ENCODE measurements around the gene ZBTB43.
A peak's percentile ranks its signal among the peaks of the same experiment; 100 is the strongest.
"Not testable (repeated sequence)": the region's sequence is repeated elsewhere in the genome, so short reads cannot be mapped to it uniquely, and the experiment has no call there.

The ZBTB43 gene, protein sequence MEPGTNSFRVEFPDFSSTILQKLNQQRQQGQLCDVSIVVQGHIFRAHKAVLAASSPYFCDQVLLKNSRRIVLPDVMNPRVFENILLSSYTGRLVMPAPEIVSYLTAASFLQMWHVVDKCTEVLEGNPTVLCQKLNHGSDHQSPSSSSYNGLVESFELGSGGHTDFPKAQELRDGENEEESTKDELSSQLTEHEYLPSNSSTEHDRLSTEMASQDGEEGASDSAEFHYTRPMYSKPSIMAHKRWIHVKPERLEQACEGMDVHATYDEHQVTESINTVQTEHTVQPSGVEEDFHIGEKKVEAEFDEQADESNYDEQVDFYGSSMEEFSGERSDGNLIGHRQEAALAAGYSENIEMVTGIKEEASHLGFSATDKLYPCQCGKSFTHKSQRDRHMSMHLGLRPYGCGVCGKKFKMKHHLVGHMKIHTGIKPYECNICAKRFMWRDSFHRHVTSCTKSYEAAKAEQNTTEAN

DNA sequence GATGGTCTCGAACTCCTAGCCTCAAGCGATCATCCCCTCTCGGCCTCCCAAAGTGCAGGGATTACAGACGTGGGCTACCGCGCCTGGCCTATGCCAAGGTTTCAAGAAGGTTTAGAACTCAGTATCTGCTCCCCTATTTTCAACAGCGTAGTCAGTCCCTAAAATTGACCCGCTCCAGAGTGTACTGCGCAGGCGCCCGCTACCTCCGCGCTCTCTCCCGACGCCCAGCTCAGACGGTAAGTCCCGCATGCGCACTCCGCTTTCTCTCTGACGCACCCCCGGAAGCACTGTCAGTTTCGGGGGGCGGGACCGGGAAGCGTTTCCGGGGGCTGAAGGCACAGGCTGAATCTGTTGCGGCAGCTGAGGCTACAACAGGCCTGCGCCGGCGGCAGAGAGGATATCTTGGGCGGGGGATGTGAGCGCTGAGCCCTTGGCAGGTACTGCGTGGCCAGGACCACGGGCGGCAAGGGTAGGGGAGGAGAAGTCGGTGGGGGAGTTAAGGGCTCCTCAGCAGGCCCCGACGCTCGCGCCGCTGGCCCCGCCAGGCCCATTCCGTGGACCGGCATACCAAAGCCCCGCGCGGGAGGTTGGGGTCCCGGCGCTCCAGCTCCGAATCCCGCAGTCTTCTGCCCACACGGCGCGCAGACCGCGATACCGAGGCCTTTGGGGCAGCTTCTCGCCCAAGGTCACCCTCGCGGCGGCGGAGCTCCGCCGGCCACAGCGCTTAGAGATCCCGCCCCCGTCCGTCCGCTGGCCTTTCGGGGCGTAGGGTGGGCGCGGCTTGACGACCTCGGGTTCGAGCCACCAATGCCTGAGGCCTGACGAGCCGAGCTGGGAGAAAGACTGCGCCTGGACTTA is at the start of gene ZBTB43:
Gene ZBTB43 (plus strand): TSS at position 345 of the 858 bp plus-strand sequence. CDS start 27,470 bp downstream, outside the sequence.
- DNase-seq (ENCODE audit: low read depth): peak; percentile 81

DNA sequence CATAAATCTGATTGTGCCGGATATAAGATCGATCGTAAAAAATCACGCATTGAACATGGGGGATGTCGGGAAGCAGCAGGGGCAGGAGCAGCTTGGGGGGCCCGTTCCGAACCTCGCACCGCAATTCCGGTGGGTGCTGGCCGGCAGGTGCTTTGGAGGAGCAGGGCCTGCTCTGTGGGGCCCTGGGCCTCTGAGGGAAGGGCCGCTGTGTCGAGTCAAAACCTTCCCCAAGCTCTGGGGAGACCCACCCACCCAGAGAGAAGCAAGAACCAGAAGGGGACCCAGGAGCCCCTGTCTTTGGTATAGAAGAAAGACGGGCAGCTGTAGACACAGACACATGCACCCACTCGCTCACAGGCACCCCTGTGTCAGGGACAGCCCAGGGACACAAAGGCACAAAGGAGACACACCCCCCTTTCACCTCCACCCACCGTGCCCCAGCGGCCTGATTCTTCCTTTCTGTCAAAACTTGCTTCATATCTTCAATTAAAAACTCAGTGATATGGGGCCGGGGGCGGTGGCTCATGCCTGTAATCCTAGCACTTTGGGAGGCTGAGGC is 49.4 kb upstream of the ZBTB43 start:
- DNase-seq (ENCODE audit: low read depth): no peak

DNA sequence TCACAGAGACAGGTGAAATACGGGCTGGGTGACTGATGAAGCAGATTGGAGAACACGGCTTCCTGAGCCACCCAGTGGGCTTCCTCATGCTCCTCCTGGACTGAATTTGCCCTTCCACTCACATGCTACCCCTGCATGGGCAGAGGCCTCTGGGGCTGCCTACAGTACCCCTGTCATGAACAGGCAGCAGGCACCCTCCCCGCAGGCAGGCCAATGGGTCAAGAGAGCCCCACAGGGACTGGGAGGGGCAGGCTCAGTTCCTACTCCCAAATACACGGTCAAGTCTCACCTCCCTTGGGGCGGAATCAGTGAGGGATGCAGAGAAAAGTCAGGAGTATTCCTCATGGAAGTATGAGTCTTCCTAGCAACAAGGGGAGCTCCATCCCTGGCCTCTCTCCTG is 48.6 kb upstream of the ZBTB43 start:
- DNase-seq (ENCODE audit: low read depth): no peak

DNA sequence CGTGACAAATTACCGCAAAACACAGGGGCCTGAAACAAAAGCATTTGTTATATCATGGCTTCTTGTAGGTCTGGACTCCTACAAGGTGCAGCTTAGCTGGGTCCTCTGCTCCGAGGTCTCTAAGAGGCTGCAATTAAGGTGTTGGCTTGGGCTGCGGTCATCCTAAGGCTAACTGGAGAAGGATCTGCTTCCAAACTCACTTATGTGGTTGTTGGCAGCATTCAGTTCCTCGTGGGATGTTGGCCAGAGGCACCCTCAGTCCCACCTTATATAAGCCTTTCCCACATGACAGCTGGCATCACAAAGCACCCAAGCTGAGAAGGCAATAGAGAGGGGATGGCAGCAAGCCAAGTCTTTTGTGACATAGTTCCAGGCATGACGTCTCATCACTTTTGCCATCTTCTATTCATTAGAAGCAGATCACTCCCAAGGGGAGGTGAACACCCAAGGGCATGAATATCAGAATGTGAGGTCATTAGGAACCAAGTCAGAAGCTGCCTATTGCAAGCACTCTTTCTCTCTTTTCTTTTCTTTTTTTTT is 47.9 kb upstream of the ZBTB43 start:
- DNase-seq (ENCODE audit: low read depth): no peak

DNA sequence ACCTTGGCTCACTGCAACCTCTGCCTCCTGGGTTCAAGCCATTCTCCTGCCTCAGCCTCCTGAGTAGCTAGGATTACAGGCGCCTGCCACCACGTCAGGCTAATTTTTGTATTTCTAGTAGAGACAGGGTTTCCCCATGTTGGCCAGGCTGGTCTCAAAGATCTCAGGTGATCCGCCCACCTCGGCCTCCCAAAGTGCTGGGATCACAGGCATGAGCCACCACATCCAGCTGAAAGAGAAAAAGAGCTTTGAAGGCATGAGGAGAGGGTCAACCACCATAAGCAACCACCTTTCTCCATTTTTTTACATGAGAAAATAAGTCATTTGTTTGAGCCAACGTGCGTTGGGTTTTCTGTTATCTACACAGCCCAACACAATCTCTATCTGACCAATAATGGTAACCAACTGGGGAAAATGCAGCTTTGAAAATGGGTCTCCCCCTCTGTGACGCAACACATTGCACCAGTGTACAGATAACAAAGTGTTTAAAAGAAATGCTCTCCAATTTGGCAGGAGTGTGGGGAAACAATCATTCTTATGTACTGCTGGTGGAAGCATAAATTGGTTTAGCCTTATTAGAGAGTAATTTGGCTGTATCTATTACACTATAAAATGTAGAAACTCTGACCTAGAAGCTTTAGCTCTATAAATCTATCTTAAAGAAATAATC is 45.8 kb upstream of the ZBTB43 start:
- DNase-seq (ENCODE audit: low read depth): no peak

DNA sequence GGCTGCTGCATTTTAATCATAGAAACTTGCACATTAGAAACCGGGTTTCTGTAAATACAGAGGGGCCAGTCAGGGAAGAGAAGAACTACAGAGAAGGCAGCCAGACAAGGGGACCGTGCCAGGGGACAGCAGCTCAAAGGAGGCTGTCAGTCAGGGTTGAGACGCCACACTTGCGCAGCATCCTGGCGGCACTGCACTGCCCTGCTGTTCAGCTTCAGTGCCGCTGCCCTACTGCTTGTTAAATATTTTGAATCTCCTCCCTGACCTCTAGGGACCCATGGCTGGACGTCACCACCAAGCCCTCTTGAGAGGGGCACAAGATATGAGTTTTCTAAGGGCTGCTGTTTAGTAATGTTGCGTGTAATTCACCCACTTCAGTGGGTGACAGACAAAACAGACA is 43.6 kb upstream of the ZBTB43 start:
- no peak for DNase-seq (ENCODE audit: low read depth)

DNA sequence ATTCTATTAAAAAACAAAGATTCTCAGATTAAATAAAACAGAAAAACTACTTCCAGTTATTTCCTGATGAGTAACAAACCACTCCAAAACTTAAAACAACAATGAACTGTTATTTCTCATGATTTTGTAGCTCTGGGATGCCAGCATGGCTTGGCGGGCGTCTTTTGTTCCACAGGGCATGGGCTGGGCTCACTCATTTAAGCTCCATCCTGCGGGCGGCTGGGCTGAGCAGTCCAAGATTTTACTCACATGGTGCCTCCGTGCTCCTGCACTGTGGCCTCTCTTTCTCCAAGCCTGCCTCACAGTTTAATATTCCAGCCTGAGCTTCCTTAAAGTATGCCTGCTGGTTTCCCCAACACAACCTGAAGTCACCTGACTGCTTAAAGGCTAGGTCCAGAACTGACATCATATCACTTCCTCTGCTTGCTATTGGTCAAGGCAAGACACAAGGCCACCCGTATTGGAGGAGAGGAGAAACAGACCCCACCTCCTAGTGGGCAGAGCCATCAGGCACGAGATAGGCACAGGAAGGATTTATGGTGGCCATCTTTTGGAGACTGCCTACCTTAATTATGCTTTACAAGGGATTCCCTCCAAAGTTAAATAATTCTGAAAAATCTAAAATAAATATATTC is 41.6 kb upstream of the ZBTB43 start:
- DNase-seq (ENCODE audit: low read depth): no peak

DNA sequence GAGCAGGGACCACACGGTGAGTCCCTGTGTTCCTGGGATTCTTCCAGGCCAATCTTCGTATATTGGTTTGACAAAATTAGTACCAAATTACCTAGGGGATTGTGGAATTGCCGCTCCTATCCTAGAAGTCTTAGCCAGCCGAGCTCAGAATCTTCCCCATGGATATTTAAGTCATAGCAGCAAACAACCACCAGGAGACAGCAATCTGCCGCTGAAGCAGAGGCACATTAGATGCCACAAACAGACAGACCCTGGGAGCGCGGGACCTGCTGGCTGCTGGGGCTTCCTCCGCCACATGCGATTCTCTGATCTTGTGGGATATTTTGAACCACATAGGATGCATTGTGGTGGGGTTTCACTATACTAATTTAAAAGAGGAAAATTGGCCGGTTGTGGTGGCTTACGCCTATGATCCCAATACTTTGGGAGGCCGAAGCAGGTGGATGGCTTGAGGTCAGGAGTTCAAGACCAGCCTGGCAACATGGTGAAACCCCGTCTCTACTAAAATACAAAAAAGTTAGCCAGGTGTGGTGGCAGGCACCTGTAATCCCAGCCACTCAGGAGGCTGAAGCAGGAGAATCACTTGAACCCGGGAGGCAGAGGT is 31.7 kb upstream of the ZBTB43 start:
- DNase-seq (ENCODE audit: low read depth): no peak

DNA sequence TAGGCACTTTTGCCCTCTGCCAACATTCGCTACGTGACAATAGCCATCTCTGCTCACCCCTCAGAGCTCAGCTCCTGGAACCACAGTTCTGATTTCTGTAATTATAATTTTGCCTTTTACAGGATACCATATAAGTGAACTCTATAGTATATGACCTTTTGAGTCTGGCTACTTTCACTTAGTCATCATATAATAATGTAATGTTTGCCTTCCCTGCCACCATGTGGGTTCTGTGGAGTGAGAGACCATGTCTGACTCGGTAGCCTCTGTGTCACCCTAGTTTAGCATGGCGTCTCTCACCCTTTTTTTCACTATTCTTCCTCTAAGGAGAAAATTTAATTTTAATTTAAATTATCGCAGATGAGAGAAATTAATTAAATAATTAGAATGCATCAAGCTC is 28.9 kb upstream of the ZBTB43 start:
- no peak for DNase-seq (ENCODE audit: low read depth)

DNA sequence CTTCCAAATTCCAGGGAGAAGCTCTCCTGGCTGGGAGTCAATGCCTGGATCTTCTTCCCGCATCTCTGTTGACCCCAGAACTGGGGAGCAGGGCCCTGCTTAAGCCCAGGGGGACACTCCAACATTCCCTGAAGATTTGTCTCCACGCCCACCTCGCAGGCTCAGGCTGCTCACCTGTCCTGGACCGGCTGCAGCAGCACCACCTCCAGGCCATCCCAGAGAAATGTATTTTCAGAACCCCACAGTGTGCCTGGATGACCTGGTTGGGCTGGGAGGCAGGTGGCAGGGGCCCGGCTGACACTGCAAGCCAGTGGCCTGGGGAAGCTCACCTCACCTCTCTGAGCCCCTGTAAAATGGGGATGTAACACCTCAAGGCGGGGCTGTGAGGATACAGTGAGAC is 27.1 kb upstream of the ZBTB43 start:
- no peak for DNase-seq (ENCODE audit: low read depth)

DNA sequence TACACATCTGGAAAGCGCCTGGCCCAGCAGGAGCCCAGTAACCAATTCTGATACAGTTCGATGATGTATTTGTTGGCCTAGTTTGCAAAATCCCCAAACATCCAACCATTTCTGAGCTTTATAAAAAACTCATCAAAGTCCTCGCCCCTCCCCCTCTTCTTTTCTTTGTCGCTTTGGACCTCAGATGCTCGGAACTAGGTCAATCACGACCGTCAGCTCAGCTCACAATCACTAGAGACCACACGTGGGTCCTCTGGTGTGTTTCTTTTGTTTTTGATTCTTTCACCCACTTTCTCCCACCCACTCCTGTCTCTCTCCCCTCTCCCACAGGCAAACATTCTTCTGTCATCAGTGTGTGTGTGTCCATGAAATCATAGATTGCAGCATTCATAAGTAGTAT is 26.7 kb upstream of the ZBTB43 start:
- no peak for DNase-seq (ENCODE audit: low read depth)

DNA sequence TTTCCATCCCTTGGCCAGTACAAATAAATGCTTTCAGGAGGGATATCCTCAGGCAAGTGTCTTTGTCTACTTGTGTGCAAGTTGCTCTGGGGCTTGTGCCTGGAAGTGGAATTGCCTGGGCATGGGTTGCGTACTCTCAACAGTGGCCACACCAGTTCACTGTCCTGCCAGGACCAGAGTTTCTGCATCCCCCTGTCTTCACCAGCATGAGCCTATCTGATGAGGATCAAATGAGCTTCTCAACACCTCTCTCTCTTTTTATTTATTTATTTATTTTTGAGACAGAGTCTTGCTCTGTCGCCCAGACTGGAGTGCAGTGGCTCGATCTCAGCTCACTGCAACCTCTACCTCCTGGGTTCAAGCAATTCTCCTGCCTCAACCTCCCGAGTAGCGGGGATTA is 26.1 kb upstream of the ZBTB43 start:
- DNase-seq (ENCODE audit: low read depth): not testable (repeated sequence)

DNA sequence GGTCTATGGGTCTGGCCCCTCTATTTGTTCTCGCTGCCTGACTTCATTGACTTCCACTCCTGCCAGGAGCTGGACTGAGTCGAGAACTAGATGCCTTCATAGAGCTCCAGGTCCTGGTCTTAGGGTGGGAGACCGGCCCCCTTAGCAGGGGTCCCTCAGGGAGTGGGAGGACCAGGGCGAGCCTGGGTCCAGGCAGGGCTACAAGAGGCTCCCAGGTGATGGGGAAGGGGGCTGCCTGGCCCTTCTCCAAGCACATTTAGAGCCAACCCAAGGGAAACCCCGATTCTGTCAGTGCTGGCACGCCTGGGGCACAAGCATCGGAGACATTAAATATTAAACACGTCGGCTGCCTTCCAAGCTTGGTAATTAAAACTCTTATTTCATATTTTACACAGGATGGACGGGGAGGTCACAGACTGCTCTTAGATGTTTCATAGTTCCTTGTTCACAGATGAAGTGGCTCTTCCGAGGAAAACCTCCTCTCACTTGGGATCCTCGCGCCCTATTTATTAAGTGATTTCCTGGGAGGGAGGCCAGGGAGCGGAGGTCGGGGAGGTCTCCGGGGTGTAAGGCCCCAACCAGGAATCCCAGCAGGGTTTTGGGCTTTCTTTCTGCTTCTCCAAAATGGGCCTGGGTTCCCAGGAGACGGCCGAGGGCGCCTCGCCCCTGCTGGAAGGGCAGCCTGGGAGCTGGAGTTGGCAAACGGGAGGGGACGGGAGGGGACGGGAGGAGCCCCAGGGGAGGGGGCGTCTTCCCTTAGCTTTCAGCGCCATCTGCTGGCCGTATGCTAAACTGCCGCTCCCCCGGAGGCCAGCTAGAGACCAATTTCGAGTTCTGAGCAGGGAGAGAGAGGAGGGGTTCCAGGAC is 23.4 kb upstream of the ZBTB43 start:
- DNase-seq (ENCODE audit: low read depth): no peak

DNA sequence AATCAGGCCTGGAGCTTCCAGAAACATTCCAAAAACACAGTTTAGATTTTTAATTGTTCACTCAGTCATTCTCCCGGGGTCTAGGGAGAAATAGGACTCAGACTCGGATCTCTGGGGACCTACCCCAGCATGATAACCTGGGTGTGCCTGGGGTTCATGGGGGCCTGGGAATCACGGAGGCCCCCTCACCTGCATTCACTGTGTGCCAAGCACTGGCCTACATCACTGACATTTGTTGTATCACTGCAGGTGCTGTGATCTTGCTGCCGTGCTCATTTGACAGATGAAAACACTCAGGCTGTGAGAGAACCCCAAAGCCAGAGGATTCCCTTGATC is 22.8 kb upstream of the ZBTB43 start:
- no peak for DNase-seq (ENCODE audit: low read depth)

DNA sequence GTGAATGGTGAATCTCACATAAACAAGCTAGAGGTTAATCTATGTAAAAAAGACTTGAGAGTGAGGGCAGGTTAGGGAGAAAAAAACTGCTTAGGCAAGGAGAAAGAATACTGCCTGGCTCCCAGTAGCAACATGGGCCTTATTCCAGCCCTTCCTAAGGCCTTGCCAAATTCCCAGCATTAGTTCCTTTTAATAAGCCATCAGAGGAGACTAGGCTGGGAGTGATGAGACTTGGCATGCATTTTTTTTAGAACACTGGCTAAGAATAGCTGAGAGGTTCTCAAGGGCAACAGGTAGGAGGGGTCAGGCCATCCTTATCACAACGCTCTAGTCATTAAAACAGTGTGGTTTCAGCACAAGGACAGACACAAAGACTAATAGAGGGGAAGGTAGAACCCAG is 20.9 kb upstream of the ZBTB43 start:
- DNase-seq (ENCODE audit: low read depth): no peak

DNA sequence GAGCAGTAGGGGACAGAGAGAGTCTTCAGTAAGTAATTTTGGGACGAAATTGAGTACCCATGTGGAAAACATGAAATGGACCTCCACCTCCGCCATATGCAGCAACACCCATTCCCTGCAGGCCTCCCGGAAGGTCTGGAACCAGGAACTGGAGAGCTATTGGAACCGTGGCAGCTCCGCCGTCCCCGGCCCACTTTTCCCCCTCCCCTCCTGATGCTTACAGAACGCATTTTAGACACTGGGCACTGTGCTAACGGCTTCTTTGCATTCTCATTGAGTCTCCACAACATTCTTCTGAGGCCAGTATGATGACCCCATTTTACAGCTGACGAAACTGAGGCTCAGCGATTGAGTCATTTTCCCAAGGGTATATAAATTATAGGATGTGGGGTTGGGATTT is 20.4 kb upstream of the ZBTB43 start:
- DNase-seq (ENCODE audit: low read depth): no peak

DNA sequence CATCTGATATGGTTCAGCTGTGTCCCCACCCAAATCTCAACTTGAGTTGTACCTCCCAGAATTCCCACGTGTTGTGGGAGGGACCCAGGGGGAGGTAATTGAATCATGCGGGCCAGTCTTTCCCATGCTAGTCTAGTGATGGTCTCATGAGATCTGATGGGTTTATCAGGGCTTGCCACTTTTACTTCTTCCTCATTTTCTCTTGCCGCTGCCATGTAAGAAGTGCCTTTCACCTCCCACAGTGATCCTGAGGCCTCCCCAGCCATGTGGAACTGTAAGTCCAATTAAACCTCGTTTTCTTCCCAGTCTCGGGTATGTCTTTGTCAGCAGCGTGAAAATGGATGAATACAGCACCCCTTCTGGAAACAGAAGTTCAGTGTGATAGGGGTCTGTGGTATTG is 20.0 kb upstream of the ZBTB43 start:
- not testable (repeated sequence) for DNase-seq (ENCODE audit: low read depth)

DNA sequence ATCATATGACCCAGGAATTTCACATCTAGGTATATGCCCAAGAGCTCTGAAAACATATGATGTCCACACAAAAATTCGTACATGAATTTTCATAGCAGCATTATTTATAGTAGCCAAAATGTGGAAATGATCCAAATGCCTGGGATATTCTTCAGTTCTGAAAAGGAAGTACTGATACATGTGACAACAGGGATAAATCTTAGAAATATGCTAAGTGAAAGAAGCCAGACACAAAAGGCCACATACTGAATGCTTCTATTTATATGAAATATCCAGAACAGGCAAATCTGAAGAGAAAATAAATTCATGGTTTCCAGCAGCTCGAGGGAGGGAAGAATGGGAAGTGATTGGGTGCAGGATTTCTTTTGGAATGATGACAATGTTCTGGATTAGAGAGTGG is 16.8 kb upstream of the ZBTB43 start:
- DNase-seq (ENCODE audit: low read depth): no peak

DNA sequence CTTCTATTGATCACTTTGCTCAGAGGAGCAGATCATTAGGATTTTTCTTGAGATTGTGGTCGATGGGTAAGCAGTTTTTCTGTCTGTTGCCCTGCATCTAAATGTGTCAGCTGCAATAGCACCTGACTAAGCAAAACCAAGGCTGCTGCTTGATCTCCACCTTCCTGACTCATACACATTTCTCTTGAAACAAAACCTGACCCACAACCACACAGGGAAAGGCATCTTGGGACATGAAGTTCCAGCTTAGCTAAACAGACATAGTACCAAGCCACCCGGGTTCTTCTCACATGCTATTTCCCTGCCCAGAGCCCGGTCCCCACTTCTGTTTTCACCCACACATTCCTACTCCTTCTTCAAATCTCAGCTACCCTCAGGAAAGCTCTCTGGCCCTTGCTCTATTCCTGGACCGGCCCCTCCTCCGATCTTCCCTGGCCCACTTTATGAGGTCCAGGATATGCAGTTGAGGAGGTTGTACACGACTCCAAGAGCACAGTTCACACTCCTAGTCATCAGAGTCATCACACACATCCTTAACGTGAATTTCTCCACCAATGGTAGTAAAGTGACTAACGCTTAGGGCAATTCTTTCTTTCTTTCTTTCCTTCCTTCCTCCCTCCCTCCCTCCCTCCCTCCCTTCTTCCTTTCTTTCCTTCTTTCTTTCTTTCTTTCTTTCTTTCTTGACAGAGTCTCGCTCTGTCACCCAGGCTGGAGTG is 16.0 kb upstream of the ZBTB43 start:
- DNase-seq (ENCODE audit: low read depth): peak; percentile 65

DNA sequence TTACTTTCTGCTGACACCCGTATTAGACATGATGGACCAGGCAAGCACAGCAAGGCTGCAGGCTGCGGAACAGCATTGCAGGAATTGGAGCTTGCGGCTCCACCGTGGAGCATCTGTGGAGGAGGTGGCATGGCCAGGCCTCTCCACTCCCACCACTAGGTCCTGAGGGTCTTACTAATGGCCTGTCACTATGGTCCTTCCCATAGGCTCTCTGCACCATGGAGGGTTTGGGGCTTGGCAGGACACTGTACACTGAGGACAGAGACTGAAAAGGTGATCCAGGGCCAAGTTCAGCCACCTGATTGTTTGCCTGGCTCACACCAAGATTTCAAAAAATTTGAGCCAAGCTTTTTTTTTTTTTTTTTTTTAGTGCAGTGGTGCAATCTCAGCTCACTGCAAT is 14.3 kb upstream of the ZBTB43 start:
- no peak for DNase-seq (ENCODE audit: low read depth)
